IPS DF 4.7 (cell line): ENCODE measurements around the gene ARL11.
"Not testable (repeated sequence)": the region's sequence is repeated elsewhere in the genome, so short reads cannot be mapped to it uniquely, and the experiment has no call there.

Source experiments
- DNase-seq: peaks from one replicate; pipeline ENCODE4 v3.0.0-alpha.2; 2013; ENCODE audit warnings: low spot score; ENCODE audit errors: extremely low read depth

The ARL11 gene

GRCh38 chr13:49627831-49628652 lies at the start of gene ARL11:
TSS of gene ARL11 (plus strand) at chr13:49628507. CDS start at chr13:49630448, 1,941 bp downstream.
- DNase-seq = no peak

- no peak for DNase-seq
Measured at GRCh38 chr13:49579501-49579900, 48.8 kb upstream of the ARL11 start.

- DNase-seq = no peak
Measured at GRCh38 chr13:49580980-49581680, 47.2 kb upstream of the ARL11 start.

- no peak for DNase-seq
Measured at GRCh38 chr13:49584771-49585182, 43.5 kb upstream of the ARL11 start.

- DNase-seq = no peak
Measured at GRCh38 chr13:49585220-49586157, 42.8 kb upstream of the ARL11 start, which contains the start of gene RCBTB1. TSS of gene RCBTB1 (minus strand) at chr13:49585558. CDS start at chr13:49567279, 18,279 bp downstream.

- DNase-seq = no peak
Measured at GRCh38 chr13:49586717-49587116, 41.6 kb upstream of the ARL11 start.

GRCh38 chr13:49587311-49587847 lies 40.9 kb upstream of the ARL11 start:
- no peak for DNase-seq

- not testable (repeated sequence) for DNase-seq
Measured at GRCh38 chr13:49590714-49591113, 37.6 kb upstream of the ARL11 start.

- not testable (repeated sequence) for DNase-seq
Measured at GRCh38 chr13:49593876-49594275, 34.4 kb upstream of the ARL11 start.

GRCh38 chr13:49594576-49594975 lies 33.7 kb upstream of the ARL11 start:
- no peak for DNase-seq

- DNase-seq = no peak
Measured at GRCh38 chr13:49596221-49596620, 32.1 kb upstream of the ARL11 start.

- no peak for DNase-seq
Measured at GRCh38 chr13:49597043-49597641, 31.2 kb upstream of the ARL11 start.

GRCh38 chr13:49602005-49602404 lies 26.3 kb upstream of the ARL11 start:
- no peak for DNase-seq

GRCh38 chr13:49602615-49603014 lies 25.7 kb upstream of the ARL11 start:
- not testable (repeated sequence) for DNase-seq

GRCh38 chr13:49604570-49604969 lies 23.7 kb upstream of the ARL11 start:
- DNase-seq = no peak

- DNase-seq = no peak
Measured at GRCh38 chr13:49606747-49607648, 21.3 kb upstream of the ARL11 start.

GRCh38 chr13:49607761-49608160 lies 20.5 kb upstream of the ARL11 start:
- no peak for DNase-seq

- no peak for DNase-seq
Measured at GRCh38 chr13:49608651-49609331, 19.5 kb upstream of the ARL11 start.

GRCh38 chr13:49610176-49610575 lies 18.1 kb upstream of the ARL11 start:
- DNase-seq = no peak
